ENCODE data around the gene DEDD. TPM values are rescaled to one million over a fixed set of nuclear protein-coding genes. Genes with fewer than 3 reads are reported as not detected.
A peak's percentile ranks its signal among the peaks of the same experiment; 100 is the strongest.

Gene DEDD
- total and polyA plus RNA-seq, 2 of the 13 experiments (the other 11 are each of a cell fraction or from before 2014, with no cell fraction given), result 12.6 to 27.8 TPM

DNA sequence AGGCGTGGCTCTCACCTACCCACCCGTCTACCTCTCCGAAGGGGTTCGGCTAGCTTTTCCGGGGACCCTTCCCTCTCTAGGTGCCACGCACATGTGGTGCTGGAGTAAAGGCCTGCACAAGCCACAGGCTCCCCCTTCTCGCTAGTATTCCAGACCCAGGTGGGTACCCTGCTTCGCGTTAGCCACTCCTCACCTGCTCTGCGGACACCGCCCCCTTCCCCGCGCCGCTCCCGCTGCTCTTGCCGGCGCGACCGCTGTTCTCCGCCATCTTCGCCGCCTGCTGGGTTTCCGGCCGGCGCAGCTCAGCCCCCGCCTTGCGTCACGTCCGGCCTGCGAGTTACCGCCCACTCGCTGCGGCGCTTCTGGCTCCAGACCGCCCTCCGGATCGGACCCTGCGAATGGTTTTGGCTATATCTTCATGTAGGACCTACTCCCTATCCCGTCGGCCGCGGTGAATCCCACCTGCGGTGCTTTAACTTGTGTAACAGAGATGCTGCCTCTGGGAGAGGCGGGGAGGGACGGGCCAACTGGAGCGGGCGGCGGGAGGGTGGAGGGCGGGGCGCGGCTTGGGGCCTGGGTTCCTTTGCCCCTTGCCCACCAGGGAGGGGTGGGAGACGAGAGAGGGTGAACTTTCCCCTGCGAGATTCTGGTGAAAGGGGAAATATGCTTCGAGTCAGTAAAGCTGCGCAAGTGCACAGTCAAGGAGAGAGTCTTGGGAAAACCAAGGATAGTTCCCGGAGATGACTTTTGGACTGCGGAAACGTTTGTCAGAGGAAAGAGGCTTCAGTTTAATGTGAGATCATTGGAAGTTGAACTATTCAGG, 14.5 kb downstream of the DEDD start, which contains the start of the genes NIT1 and PFDN2 (continued):
- peak; percentile 69; the same call in 1 of the 2 replicates for TF ChIP-seq ZFP90 (CRISPR knock-in tag; IDR thresholded peaks at IDR 0.05; ENCODE audit: borderline replicate concordance)
- TF ChIP-seq, protein P1, sequence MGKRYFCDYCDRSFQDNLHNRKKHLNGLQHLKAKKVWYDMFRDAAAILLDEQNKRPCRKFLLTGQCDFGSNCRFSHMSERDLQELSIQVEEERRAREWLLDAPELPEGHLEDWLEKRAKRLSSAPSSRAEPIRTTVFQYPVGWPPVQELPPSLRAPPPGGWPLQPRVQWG (CRISPR knock-in tag; IDR thresholded peaks at IDR 0.05; ENCODE audit: borderline replicate concordance, low read depth), result no peak
- TF ChIP-seq POLR2A (IDR thresholded peaks at IDR 0.05; ENCODE audit: insufficient read depth in 1 of 2, low read depth in 2 of 2, low read length in 2 of 2), result peak; percentile 62 to 88
- TF ChIP-seq, protein P2, sequence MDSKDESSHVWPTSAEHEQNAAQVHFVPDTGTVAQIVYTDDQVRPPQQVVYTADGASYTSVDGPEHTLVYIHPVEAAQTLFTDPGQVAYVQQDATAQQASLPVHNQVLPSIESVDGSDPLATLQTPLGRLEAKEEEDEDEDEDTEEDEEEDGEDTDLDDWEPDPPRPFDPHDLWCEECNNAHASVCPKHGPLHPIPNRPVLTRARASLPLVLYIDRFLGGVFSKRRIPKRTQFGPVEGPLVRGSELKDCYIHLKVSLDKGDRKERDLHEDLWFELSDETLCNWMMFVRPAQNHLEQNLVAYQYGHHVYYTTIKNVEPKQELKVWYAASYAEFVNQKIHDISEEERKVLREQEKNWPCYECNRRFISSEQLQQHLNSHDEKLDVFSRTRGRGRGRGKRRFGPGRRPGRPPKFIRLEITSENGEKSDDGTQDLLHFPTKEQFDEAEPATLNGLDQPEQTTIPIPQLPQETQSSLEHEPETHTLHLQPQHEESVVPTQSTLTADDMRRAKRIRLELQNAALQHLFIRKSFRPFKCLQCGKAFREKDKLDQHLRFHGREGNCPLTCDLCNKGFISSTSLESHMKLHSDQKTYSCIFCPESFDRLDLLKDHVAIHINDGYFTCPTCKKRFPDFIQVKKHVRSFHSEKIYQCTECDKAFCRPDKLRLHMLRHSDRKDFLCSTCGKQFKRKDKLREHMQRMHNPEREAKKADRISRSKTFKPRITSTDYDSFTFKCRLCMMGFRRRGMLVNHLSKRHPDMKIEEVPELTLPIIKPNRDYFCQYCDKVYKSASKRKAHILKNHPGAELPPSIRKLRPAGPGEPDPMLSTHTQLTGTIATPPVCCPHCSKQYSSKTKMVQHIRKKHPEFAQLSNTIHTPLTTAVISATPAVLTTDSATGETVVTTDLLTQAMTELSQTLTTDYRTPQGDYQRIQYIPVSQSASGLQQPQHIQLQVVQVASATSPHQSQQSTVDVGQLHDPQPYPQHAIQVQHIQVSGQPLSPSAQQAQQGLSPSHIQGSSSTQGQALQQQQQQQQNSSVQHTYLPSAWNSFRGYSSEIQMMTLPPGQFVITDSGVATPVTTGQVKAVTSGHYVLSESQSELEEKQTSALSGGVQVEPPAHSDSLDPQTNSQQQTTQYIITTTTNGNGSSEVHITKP (CRISPR knock-in tag; IDR thresholded peaks at IDR 0.05; ENCODE audit: low read depth), result no peak; the same call in 1 of the 2 replicates
- TF ChIP-seq, protein P3, sequence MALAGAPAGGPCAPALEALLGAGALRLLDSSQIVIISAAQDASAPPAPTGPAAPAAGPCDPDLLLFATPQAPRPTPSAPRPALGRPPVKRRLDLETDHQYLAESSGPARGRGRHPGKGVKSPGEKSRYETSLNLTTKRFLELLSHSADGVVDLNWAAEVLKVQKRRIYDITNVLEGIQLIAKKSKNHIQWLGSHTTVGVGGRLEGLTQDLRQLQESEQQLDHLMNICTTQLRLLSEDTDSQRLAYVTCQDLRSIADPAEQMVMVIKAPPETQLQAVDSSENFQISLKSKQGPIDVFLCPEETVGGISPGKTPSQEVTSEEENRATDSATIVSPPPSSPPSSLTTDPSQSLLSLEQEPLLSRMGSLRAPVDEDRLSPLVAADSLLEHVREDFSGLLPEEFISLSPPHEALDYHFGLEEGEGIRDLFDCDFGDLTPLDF (CRISPR knock-in tag; IDR thresholded peaks at IDR 0.05), result peak; percentile 73; the same call in 1 of the 2 replicates
- TF ChIP-seq, protein P4, sequence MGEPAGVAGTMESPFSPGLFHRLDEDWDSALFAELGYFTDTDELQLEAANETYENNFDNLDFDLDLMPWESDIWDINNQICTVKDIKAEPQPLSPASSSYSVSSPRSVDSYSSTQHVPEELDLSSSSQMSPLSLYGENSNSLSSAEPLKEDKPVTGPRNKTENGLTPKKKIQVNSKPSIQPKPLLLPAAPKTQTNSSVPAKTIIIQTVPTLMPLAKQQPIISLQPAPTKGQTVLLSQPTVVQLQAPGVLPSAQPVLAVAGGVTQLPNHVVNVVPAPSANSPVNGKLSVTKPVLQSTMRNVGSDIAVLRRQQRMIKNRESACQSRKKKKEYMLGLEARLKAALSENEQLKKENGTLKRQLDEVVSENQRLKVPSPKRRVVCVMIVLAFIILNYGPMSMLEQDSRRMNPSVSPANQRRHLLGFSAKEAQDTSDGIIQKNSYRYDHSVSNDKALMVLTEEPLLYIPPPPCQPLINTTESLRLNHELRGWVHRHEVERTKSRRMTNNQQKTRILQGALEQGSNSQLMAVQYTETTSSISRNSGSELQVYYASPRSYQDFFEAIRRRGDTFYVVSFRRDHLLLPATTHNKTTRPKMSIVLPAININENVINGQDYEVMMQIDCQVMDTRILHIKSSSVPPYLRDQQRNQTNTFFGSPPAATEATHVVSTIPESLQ (CRISPR knock-in tag; conservative IDR thresholded peaks at IDR 0.05), result no peak
- TF ChIP-seq TAF1 (CRISPR knock-in tag; IDR thresholded peaks at IDR 0.05), result peak; percentile 99
- TF ChIP-seq JUNB (CRISPR knock-in tag; IDR thresholded peaks at IDR 0.05; ENCODE audit: borderline replicate concordance), result no peak
- peak; percentile 79 for TF ChIP-seq ZFX (CRISPR knock-in tag; IDR thresholded peaks at IDR 0.05; ENCODE audit: low read depth)
- no peak for TF ChIP-seq ZNF709 (CRISPR knock-in tag; IDR thresholded peaks at IDR 0.05)
- peak; percentile 70 for TF ChIP-seq ZNF883 (CRISPR knock-in tag; IDR thresholded peaks at IDR 0.05; ENCODE audit: not compliant biosample characterization)
- TF ChIP-seq DNMT3B (CRISPR knock-in tag; conservative IDR thresholded peaks at IDR 0.05), result no peak
- TF ChIP-seq, protein P5, sequence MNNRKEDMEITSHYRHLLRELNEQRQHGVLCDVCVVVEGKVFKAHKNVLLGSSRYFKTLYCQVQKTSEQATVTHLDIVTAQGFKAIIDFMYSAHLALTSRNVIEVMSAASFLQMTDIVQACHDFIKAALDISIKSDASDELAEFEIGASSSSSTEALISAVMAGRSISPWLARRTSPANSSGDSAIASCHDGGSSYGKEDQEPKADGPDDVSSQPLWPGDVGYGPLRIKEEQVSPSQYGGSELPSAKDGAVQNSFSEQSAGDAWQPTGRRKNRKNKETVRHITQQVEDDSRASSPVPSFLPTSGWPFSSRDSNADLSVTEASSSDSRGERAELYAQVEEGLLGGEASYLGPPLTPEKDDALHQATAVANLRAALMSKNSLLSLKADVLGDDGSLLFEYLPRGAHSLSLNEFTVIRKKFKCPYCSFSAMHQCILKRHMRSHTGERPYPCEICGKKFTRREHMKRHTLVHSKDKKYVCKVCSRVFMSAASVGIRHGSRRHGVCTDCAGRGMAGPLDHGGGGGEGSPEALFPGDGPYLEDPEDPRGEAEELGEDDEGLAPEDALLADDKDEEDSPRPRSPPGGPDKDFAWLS (CRISPR knock-in tag; IDR thresholded peaks at IDR 0.05; ENCODE audit: borderline replicate concordance), result no peak
- no peak; the same call in 1 of the 2 replicates for TF ChIP-seq ZNF552 (CRISPR knock-in tag; IDR thresholded peaks at IDR 0.05; ENCODE audit: borderline replicate concordance)
- TF ChIP-seq ETV5 (CRISPR knock-in tag; IDR thresholded peaks at IDR 0.05; ENCODE audit: borderline replicate concordance), result peak; percentile 86
- TF ChIP-seq ZNF251 (CRISPR knock-in tag; IDR thresholded peaks at IDR 0.05), result no peak
- TF ChIP-seq ELF4 (CRISPR knock-in tag; IDR thresholded peaks at IDR 0.05; ENCODE audit: borderline replicate concordance), result no peak
- TF ChIP-seq ZMYM4 (CRISPR knock-in tag; IDR thresholded peaks at IDR 0.05), result peak; percentile 67; the same call in 1 of the 2 replicates
- no peak for TF ChIP-seq TBL1XR1 (IDR thresholded peaks at IDR 0.05; ENCODE audit: borderline replicate concordance, low read length, partially characterized antibody)
- no peak for TF ChIP-seq TEAD2 (CRISPR knock-in tag; IDR thresholded peaks at IDR 0.05)

Measured in HepG2 (cell line).